ENCODE results near the gene MAPKAP1. TPM values are rescaled to one million over a fixed set of nuclear protein-coding genes. Genes with fewer than 3 reads are reported as not detected.

The MAPKAP1 gene
- total and polyA plus RNA-seq, 9 of the 15 experiments (the other 6 are each of a cell fraction or from before 2014, with no cell fraction given): 2.6 to 82.1 (median 61.1) TPM

- intact Hi-C loops (cut with micrococcal nuclease): no loop called here
- in situ Hi-C loops (cut with MboI): loop anchor here (10.0 kb wide), 1 partner anchor 204 kb away; no protein-coding TSS in a partner anchor
- no peak overlapping the region for H3K4me3 ChIP-seq
- ATAC-seq: no peak
- H3K4me1 ChIP-seq (replicated peaks in 1 of 2; ENCODE audit: control insufficient read depth in 2 of 2, insufficient read depth in 2 of 2, low read length in 2 of 2): no peaks in the 10 kb centered on the region; a peak in 1 of 5 replicates
- TF ChIP-seq, protein P1, sequence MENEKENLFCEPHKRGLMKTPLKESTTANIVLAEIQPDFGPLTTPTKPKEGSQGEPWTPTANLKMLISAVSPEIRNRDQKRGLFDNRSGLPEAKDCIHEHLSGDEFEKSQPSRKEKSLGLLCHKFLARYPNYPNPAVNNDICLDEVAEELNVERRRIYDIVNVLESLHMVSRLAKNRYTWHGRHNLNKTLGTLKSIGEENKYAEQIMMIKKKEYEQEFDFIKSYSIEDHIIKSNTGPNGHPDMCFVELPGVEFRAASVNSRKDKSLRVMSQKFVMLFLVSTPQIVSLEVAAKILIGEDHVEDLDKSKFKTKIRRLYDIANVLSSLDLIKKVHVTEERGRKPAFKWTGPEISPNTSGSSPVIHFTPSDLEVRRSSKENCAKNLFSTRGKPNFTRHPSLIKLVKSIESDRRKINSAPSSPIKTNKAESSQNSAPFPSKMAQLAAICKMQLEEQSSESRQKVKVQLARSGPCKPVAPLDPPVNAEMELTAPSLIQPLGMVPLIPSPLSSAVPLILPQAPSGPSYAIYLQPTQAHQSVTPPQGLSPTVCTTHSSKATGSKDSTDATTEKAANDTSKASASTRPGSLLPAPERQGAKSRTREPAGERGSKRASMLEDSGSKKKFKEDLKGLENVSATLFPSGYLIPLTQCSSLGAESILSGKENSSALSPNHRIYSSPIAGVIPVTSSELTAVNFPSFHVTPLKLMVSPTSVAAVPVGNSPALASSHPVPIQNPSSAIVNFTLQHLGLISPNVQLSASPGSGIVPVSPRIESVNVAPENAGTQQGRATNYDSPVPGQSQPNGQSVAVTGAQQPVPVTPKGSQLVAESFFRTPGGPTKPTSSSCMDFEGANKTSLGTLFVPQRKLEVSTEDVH (IDR thresholded peaks at IDR 0.05; ENCODE audit: low read depth, partially characterized antibody): no peak
- TF ChIP-seq STAT6 (CRISPR knock-in tag; IDR thresholded peaks at IDR 0.05) (no peak), BRD9 (IDR thresholded peaks at IDR 0.05; ENCODE audit: low read depth, partially characterized antibody) (no peak), NR1H2 (CRISPR knock-in tag; IDR thresholded peaks at IDR 0.05) (no peak), SREBF1 (IDR thresholded peaks at IDR 0.05; ENCODE audit: borderline replicate concordance, low read depth, low read length) (no peak), RBM22 (IDR thresholded peaks at IDR 0.05; ENCODE audit: low read depth, low read length, poor library complexity, severe bottlenecking) (no peak), PHTF2 (CRISPR knock-in tag; IDR thresholded peaks at IDR 0.05) (no peak), HINFP (tag; conservative IDR thresholded peaks at IDR 0.05; ENCODE audit: low read depth) (no peak)
- BruUV-seq (replicated peaks): no TSS peak
- H3K4me2 ChIP-seq (ENCODE audit: insufficient read depth, low read length): no peak overlapping the region
- H3K27me3 ChIP-seq (ENCODE audit: control insufficient read depth in 2 of 2, insufficient read depth in 2 of 2, low read length in 2 of 2): no peaks in the 10 kb centered on the region
- peaks cover 3% of the 10 kb centered on the region for H3K9me1 ChIP-seq (ENCODE audit: control insufficient read depth, insufficient read depth, low read length)
- H2AFZ ChIP-seq (ENCODE audit: low read depth, low read length): no peak overlapping the region
- H4K20me1 ChIP-seq (replicated peaks; ENCODE audit: control insufficient read depth, insufficient read depth, low read length): peaks cover 5% of the 10 kb centered on the region; the same call in 1 of the 2 replicates
- H3K36me3 ChIP-seq (ENCODE audit: control insufficient read depth, insufficient read depth, low read length): no peaks in the 10 kb centered on the region
- H3K27ac ChIP-seq (ENCODE audit: extremely low read depth, low read depth, low read length): no peak overlapping the region
- ChIA-PET CTCF (ENCODE audit: low intra/inter-chr PET ratio) (no interaction called here), POLR2A (no interaction called here)
- no peak for DNase-seq (ENCODE audit: extremely low read depth in 1 of 4, low spot score in 3 of 4)
- no peak overlapping the region for H3K9ac ChIP-seq (ENCODE audit: insufficient read depth in 1 of 2, low read depth in 2 of 2, low read length in 2 of 2)
- WGBS (ENCODE audit: insufficient coverage, low coverage, missing lambda C conversion rate): 89% methylated on average over 7 of the region's 7 CpGs
- FAIRE-seq: no peak
- H3K79me2 ChIP-seq (ENCODE audit: control insufficient read depth, insufficient read depth, low read length): no peaks in the 10 kb centered on the region; the same call in 2 of the 3 replicates
- H3K9me3 ChIP-seq (replicated peaks; ENCODE audit: control insufficient read depth, insufficient read depth, low read depth, low read length): no peaks in the 10 kb centered on the region
Measured at GRCh38 chr9:125638239-125639045, 68.6 kb downstream of the MAPKAP1 start.

Measured in K562 (cell line).